K562 (cell line): Measurements from ENCODE around the gene SH3D21.

Source experiments
- BHLHE40 ChIP-seq: IDR thresholded peaks from 2 replicates; pipeline ENCODE4 v1.6.1; 2011; ENCODE audit warnings: low read length, improper control_type of control experiment
- CAMTA2 ChIP-seq: fragments of 250-450 bp; sonication (Bioruptor Pico); conservative IDR thresholded peaks from 2 replicates; pipeline ENCODE4 v1.5.1; 2022
- FOXP1 ChIP-seq: sonication (generic); formaldehyde crosslinking; IDR thresholded peaks from 2 replicates; pipeline ENCODE4 v1.8.0; 2022; ENCODE audit warnings: mild to moderate bottlenecking, missing genetic modification reagents
- HNRNPH1 ChIP-seq: fragments of 200-400 bp; formaldehyde crosslinking; optimal IDR thresholded peaks from 2 replicates; pipeline ENCODE3; 2017; ENCODE audit warnings: low read depth, mild to moderate bottlenecking, low read length, moderate library complexity
- KAT8 ChIP-seq: fragments of 450-650 bp; IDR thresholded peaks from 2 replicates; pipeline ENCODE4 v1.6.1; 2016; ENCODE audit warnings: low read depth, mild to moderate bottlenecking
- MED1 ChIP-seq: sonication (generic); formaldehyde crosslinking; IDR thresholded peaks from 2 replicates; pipeline ENCODE4 v1.8.1; 2023; ENCODE audit warnings: missing genetic modification reagents, borderline replicate concordance
- MTF1 ChIP-seq: fragments of 250-450 bp; sonication (Bioruptor Pico); IDR thresholded peaks from 2 replicates; pipeline ENCODE4 v1.9.0; 2021; ENCODE audit warnings: moderate library complexity, mild to moderate bottlenecking, inconsistent platforms, borderline replicate concordance
- ZNF23 ChIP-seq: fragments of 250-450 bp; sonication (Bioruptor Pico); IDR thresholded peaks from 2 replicates; pipeline ENCODE4 v1.4.0; 2020; ENCODE audit warnings: mild to moderate bottlenecking
- TF ChIP-seq, protein P1 (sequence below), 3 experiments: IDR thresholded peaks in 2 of 3; conservative IDR thresholded peaks in 1 of 3; 2 replicates each; pipeline ENCODE4 v1.5.1; 2011 to 2012; ENCODE audit warnings: low read length in 3 of 3, mild to moderate bottlenecking in 3 of 3, control low read depth in 2 of 3, improper control_type of control experiment in 1 of 3, inconsistent platforms in 1 of 3, low read depth in 1 of 3, mixed read lengths in 1 of 3, moderate library complexity in 1 of 3; ENCODE audit not compliant: insufficient read depth in 2 of 3
- TF ChIP-seq, protein P2 (sequence below), 2 experiments: fragments of 450-650 bp; IDR thresholded peaks; 2 replicates each; pipeline ENCODE4 v1.6.1; 2016
- TF ChIP-seq, protein P3 (sequence below): sonication (generic); formaldehyde crosslinking; IDR thresholded peaks from 2 replicates; pipeline ENCODE4 v1.9.0; 2022; ENCODE audit warnings: mild to moderate bottlenecking, missing genetic modification reagents
- TF ChIP-seq, protein P4 (sequence below): sonication (generic); formaldehyde crosslinking; IDR thresholded peaks from 2 replicates; pipeline ENCODE4 v1.8.0; 2022; ENCODE audit warnings: mild to moderate bottlenecking, low read depth, missing genetic modification reagents

DNA sequence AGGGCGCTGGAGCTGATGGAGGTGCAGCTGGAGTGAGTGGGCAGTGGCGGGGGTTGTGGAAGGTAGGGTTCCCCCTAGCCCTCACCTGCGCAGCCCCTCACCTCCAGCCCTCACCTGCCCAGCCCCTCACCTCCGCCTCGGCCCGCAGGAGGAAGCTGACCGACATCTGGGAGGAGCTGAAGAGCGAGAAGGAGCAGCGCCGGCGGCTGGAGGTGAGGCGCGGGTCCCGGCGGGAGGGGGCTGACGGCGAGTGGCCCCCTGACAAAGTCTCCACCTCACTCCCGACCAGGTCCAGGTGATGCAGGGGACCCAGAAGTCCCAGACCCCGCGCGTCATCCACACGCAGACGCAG, 14.6 kb downstream of the SH3D21 start:
- TF ChIP-seq BHLHE40 = no peak
- TF ChIP-seq MTF1 (CRISPR knock-in tag) = no peak
- TF ChIP-seq, protein P1, sequence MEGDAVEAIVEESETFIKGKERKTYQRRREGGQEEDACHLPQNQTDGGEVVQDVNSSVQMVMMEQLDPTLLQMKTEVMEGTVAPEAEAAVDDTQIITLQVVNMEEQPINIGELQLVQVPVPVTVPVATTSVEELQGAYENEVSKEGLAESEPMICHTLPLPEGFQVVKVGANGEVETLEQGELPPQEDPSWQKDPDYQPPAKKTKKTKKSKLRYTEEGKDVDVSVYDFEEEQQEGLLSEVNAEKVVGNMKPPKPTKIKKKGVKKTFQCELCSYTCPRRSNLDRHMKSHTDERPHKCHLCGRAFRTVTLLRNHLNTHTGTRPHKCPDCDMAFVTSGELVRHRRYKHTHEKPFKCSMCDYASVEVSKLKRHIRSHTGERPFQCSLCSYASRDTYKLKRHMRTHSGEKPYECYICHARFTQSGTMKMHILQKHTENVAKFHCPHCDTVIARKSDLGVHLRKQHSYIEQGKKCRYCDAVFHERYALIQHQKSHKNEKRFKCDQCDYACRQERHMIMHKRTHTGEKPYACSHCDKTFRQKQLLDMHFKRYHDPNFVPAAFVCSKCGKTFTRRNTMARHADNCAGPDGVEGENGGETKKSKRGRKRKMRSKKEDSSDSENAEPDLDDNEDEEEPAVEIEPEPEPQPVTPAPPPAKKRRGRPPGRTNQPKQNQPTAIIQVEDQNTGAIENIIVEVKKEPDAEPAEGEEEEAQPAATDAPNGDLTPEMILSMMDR (IDR thresholded peaks at IDR 0.05 in 2 of 3, conservative IDR thresholded peaks at IDR 0.05 in 1 of 3; ENCODE audit: insufficient read depth in 2 of 3, low read depth in 1 of 3, low read length in 3 of 3) = no peak
- TF ChIP-seq, protein P2, sequence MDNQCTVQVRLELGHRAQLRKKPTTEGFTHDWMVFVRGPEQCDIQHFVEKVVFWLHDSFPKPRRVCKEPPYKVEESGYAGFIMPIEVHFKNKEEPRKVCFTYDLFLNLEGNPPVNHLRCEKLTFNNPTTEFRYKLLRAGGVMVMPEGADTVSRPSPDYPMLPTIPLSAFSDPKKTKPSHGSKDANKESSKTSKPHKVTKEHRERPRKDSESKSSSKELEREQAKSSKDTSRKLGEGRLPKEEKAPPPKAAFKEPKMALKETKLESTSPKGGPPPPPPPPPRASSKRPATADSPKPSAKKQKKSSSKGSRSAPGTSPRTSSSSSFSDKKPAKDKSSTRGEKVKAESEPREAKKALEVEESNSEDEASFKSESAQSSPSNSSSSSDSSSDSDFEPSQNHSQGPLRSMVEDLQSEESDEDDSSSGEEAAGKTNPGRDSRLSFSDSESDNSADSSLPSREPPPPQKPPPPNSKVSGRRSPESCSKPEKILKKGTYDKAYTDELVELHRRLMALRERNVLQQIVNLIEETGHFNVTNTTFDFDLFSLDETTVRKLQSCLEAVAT (IDR thresholded peaks at IDR 0.05) = no peak
- no peak for TF ChIP-seq MED1 (CRISPR knock-in tag)
- TF ChIP-seq CAMTA2 = 0 out of 2 replicates have a peak, but pooled peaks have one; percentile 44
- no peak for TF ChIP-seq FOXP1
- TF ChIP-seq ZNF23 (CRISPR knock-in tag) = no peak
- TF ChIP-seq KAT8 = no peak
- TF ChIP-seq, protein P3, sequence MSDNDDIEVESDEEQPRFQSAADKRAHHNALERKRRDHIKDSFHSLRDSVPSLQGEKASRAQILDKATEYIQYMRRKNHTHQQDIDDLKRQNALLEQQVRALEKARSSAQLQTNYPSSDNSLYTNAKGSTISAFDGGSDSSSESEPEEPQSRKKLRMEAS (CRISPR knock-in tag) = no peak
- TF ChIP-seq, protein P4, sequence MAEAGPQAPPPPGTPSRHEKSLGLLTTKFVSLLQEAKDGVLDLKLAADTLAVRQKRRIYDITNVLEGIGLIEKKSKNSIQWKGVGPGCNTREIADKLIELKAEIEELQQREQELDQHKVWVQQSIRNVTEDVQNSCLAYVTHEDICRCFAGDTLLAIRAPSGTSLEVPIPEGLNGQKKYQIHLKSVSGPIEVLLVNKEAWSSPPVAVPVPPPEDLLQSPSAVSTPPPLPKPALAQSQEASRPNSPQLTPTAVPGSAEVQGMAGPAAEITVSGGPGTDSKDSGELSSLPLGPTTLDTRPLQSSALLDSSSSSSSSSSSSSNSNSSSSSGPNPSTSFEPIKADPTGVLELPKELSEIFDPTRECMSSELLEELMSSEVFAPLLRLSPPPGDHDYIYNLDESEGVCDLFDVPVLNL (CRISPR knock-in tag) = no peak
- no peak for TF ChIP-seq HNRNPH1
